LNCAP (cell line): ENCODE data around the gene TIMP3.

Experiments
- TF ChIP-seq, protein P1 (sequence below): fragments of 450-650 bp; IDR thresholded peaks from 2 replicates; pipeline ENCODE4 v1.5.1; 2017; ENCODE audit warnings: mild to moderate bottlenecking

The TIMP3 gene

DNA sequence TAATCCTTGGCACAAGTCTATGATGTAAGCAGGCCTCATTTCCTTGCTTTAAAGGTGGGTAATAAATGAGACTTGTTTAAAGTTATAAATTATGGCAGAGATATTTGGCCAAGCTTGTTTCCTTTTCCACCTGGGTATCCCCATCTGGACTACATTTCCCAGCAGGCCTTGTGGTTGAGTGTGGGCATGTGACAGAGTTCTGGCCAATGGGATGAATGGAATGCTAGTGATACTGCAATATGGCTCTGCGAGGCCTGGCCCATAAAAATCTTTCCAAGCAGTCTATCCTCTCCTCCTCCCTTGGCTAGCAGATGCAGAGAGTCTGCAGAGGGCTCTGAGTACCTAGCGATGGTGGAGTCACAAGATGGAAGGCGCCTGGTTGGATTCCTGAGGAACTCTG lies 102.5 kb downstream of the TIMP3 start:
- TF ChIP-seq, protein P1, sequence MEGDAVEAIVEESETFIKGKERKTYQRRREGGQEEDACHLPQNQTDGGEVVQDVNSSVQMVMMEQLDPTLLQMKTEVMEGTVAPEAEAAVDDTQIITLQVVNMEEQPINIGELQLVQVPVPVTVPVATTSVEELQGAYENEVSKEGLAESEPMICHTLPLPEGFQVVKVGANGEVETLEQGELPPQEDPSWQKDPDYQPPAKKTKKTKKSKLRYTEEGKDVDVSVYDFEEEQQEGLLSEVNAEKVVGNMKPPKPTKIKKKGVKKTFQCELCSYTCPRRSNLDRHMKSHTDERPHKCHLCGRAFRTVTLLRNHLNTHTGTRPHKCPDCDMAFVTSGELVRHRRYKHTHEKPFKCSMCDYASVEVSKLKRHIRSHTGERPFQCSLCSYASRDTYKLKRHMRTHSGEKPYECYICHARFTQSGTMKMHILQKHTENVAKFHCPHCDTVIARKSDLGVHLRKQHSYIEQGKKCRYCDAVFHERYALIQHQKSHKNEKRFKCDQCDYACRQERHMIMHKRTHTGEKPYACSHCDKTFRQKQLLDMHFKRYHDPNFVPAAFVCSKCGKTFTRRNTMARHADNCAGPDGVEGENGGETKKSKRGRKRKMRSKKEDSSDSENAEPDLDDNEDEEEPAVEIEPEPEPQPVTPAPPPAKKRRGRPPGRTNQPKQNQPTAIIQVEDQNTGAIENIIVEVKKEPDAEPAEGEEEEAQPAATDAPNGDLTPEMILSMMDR: no peak

DNA sequence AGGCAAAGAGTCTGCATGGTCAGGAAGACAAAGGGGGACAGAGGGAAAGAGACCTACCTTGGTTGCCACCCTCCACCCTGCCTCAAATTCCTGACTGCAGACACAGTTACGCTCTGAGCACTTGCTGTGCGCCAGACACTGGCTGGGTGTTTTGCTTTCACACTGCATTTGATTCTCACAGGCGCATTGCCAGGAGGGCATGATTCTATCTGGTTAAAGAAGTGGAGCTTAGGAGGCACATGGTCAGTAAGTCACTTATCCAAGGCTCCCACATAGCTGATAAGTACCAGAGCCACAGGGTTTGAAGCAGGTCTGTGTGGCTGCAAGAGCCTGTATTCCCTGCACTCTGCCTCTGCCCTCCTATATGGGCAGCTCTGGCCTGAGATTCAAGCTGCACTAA lies 103.9 kb downstream of the TIMP3 start:
- TF ChIP-seq, protein P1: no peak

DNA sequence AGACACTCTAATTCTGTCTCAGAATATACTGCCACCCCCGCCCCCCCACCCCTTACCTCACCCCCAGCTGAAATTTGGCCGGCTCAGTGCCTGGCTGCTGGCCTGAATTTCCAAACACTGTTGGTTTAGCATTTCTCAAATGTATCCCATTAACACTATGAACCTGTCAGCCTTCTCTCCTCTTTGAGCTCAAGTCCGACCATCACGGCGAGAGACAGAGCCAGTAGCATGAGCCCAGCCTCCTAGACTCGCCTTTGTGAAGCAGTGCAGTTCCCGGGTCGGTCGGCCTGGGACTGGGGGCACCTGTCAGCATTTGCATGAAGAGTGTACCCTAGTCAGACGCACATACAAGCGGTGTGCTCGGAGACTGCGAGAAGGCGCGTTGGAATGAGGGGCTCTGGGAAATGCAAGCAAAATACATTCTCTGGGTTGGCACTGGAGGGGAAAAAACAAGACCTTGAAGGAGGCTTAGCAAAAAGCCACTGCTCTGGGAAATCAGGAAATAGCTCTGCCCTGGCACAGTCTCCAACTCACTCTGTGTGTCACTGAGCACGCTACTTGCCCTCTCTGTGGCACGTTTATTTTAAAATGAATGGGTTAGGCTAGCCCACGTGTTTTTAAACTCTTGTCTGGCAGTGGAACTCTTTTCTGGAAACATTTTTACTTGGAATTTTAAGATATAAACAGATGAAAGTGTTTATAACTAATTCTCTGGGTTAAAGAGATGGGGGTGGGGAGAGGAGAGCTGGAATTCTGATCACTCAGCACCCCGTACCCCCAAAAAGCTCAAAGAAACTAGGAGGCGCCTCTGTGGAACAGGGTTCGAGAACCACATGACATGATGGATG lies 108.3 kb downstream of the TIMP3 start:
- TF ChIP-seq, protein P1: no peak

DNA sequence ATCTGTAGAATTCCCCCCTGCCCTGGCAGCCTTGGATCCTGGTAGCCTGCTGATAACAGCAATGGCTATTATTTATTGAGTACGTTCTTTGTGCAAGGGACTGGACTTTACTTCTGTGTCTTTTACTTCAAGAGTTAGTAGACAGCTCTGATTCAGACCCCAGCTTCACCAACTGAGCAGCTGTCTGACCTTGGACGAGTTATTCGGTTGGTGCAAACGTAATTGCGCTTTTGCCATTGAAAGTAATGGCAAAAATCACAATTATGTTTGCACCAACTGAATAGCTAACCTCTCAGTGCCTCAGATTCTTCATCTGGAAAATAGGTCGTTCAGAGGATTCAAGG lies 108.9 kb downstream of the TIMP3 start:
- TF ChIP-seq, protein P1: no peak

DNA sequence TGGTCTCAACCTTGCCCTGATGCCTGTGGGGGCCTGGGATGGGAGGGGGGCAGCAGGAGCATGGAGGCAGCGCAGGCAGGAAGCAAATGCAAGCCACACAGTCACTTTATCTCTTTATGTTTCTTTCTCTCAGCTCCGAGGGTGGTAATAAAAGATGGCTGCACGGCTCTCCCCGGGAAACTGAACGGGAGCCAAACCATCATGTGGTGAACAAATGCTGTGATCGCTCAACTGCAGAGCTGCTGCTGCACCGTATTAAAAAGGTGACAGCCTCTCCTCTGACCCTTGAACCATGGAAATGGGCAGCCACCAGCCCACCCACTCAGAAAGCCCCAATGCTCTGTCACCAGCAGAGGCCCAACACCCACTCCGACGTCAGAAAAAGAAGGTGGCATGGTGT lies 110.0 kb downstream of the TIMP3 start:
- TF ChIP-seq, protein P1: no peak
